Retina (tissue), 1 donor: ENCODE measurements around the gene CPXM1.

Experiments
- DNase-seq: peaks from one replicate; pipeline ENCODE4 v3.0.0-alpha.2; 2016

CPXM1 gene

GRCh38 chr20:2762578-2763131 lies 37.8 kb downstream of the CPXM1 start:
- no peak for DNase-seq

- no peak for DNase-seq
Measured at GRCh38 chr20:2761885-2762284, 38.5 kb downstream of the CPXM1 start.

GRCh38 chr20:2760952-2761305 lies 39.5 kb downstream of the CPXM1 start:
- no peak for DNase-seq

- no peak for DNase-seq
Measured at GRCh38 chr20:2760297-2760951, 40.0 kb downstream of the CPXM1 start.

- DNase-seq: peak; percentile 41
Measured at GRCh38 chr20:2759603-2760296, 40.7 kb downstream of the CPXM1 start.

GRCh38 chr20:2759143-2759542 lies 41.3 kb downstream of the CPXM1 start:
- peak; percentile 35 for DNase-seq

GRCh38 chr20:2757969-2758368 lies 42.5 kb downstream of the CPXM1 start:
- DNase-seq: no peak

- DNase-seq: no peak
Measured at GRCh38 chr20:2757001-2757400, 43.4 kb downstream of the CPXM1 start.

- DNase-seq: peak; percentile 49
Measured at GRCh38 chr20:2756056-2756611, 44.3 kb downstream of the CPXM1 start.

- no peak for DNase-seq
Measured at GRCh38 chr20:2755451-2756055, 44.9 kb downstream of the CPXM1 start.

GRCh38 chr20:2754424-2754823 lies 46.0 kb downstream of the CPXM1 start:
- DNase-seq: no peak

GRCh38 chr20:2753461-2754040 lies 46.9 kb downstream of the CPXM1 start:
- DNase-seq: no peak

GRCh38 chr20:2752567-2753460 lies 47.6 kb downstream of the CPXM1 start:
- peak; percentile 77 for DNase-seq

GRCh38 chr20:2751878-2752566 lies 48.4 kb downstream of the CPXM1 start:
- DNase-seq: no peak

GRCh38 chr20:2751347-2751877 lies 49.0 kb downstream of the CPXM1 start:
- DNase-seq: no peak

- peak; percentile 57 for DNase-seq
Measured at GRCh38 chr20:2750491-2751251, 49.8 kb downstream of the CPXM1 start.

GRCh38 chr20:2749951-2750490 lies 50.4 kb downstream of the CPXM1 start:
- no peak for DNase-seq

- DNase-seq: no peak
Measured at GRCh38 chr20:2749343-2749950, 51.0 kb downstream of the CPXM1 start.

- no peak for DNase-seq
Measured at GRCh38 chr20:2748551-2749342, 51.7 kb downstream of the CPXM1 start.
